RCC 7860 (cell line): ENCODE data around the gene ZNF341.

ENCODE experiments used
- DNase-seq: peaks from one replicate; pipeline ENCODE4 v3.0.0-alpha.2; 2015; ENCODE audit warnings: low spot score
- FAIRE-seq: peaks from 2 replicates; lab custom pipeline; 2012; peaks lifted over from hg19 to GRCh38; lab: Jason Lieb, UNC

ZNF341 gene

GRCh38 chr20:33839591-33839990 lies 107.8 kb downstream of the ZNF341 start:
- no peak for DNase-seq
- FAIRE-seq: no peak

GRCh38 chr20:33840160-33840559 lies 108.4 kb downstream of the ZNF341 start:
- no peak for DNase-seq
- FAIRE-seq: no peak

GRCh38 chr20:33840759-33841435 lies 109.1 kb downstream of the ZNF341 start:
- FAIRE-seq (no peak), DNase-seq (no peak)

- DNase-seq (no peak), FAIRE-seq (no peak)
Measured at GRCh38 chr20:33841436-33841799, 109.6 kb downstream of the ZNF341 start.
